ENCODE data around the gene SEPTIN7.
A peak's percentile ranks its signal among the peaks of the same experiment; 100 is the strongest.
"Not testable (repeated sequence)": the region's sequence is repeated elsewhere in the genome, so short reads cannot be mapped to it uniquely, and the experiment has no call there.

SEPTIN7 gene

DNA sequence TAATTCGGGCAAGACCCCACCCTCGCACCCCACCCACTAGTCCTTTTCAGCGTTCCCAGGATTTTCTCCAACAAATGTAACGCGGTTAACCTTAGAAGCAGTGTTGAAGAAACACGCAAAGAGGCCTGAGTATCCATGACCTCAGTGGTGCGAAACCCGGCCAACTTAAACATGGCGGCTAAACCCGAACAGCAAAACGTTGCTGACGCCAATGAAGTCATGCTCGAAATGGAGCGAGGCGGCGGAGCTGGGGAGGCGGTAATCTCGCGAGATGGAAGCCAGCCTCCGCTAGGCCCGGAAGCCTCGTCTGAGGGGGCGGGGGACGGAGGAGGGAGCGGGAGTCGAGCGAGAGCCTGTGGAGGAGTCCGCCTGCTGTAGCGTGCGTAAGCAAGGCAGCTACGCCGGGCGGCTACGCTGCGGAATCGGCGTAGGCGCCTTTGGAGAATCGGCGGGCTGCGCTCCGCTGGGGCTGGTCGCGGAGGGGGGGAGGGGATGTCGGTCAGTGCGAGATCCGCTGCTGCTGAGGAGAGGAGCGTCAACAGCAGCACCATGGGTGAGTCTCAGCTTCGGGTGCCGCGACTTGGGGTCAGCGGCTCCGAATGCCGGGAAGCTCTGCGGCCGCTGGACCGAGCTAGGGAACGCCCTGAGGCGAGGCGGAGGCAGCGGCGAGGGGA lies at the start of gene SEPTIN7:
Gene SEPTIN7, plus strand, starts transcription at position 340 of the 674 bp plus-strand sequence. Its CDS starts 153 bp downstream, at position 493.
- peak; percentile 98 for DNase-seq (ENCODE audit: low read depth)

DNA sequence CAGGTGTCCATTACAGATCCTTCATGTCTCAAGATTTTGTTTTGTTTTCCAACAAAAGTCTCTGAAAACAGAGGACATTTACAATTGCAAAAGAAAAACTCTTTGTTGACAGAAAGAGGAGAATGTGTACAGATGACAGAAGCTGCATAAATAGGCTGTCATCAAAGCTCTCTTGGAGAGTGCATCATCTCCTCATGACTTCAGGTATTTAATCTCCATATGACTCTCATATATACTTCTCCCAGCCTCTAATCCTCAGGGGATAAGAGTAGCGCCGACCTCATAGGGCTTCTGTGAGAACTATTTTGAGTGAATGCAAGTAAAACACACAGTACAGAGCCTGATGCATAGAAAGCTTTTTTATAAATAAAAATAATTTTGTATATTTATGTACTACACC lies 48.1 kb upstream of the SEPTIN7 start:
- no peak for DNase-seq (ENCODE audit: low read depth)

DNA sequence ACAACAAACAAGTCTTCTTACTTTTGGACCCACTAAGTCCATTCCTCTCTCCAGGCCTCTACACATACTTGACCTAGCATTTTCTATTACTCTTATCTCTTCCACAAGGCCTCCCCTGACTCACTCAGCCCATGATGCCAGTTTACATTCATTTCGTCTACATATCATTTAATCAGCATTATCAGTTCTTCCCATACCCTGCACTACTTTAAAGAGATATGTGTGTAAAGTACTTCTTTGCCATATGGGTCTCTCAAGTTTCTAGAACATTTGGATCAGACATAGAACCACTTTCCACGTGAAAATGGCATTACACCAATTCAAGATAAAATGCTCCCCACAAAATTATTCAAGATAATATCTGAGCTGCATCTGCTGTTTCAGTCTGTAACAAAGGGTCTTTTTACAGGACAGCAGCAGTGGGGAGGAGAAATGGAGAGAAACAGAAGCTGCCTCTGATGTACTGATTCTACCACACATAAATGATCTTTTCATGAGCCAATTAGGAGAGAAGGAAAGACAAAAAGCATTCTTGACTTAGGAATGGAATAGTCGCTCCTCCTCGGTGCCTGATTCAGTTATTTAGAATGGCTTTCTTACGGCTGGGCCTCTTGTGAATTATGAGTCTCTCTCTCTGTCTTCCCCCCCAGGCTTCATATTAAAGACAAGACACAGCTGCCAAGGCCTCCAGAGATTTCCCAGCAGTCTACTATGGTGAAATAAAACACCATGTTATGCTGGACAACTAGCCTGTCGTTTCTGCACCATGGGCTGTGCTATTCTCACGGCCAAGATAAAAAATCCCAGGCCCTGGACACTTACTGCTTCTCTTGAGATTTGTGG lies 46.9 kb upstream of the SEPTIN7 start:
- no peak for DNase-seq (ENCODE audit: low read depth)

DNA sequence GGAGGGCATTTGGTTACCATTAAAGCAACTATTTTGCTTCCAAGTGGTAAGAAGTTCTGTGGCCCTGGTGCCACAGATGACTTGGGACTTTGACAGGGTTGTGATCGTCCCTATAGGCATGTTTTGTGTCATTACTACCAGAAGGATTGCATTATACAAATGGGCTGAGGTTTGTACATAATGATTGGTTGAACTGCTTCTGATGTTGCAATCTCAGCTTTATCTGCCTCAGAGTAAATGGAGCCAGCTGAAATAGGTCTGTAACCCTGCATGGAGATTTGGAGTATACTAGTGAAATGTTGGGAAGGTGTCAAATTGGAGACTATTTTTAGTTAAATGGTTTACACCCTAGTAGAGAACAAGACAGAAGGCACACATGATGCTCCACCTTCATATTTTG lies 46.1 kb upstream of the SEPTIN7 start:
- no peak for DNase-seq (ENCODE audit: low read depth)

DNA sequence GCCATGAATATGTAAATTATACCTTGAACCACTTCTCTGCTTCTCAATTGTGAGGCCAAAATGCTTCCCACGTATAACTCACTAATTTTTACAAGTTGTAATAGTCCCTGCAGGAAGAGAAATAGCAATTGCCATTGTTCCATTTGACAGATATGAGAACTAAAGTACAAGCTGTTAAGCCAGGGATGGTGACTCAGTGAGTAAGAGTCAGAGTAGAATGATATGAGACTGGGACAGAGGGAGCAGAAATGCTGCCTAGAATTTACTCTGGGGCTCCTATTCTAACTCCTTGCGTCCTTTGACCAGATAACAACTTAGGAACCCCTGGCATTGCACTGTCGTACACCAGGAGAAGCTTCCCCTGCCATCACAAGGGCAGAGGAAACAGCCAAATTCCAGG lies 45.1 kb upstream of the SEPTIN7 start:
- no peak for DNase-seq (ENCODE audit: low read depth)

DNA sequence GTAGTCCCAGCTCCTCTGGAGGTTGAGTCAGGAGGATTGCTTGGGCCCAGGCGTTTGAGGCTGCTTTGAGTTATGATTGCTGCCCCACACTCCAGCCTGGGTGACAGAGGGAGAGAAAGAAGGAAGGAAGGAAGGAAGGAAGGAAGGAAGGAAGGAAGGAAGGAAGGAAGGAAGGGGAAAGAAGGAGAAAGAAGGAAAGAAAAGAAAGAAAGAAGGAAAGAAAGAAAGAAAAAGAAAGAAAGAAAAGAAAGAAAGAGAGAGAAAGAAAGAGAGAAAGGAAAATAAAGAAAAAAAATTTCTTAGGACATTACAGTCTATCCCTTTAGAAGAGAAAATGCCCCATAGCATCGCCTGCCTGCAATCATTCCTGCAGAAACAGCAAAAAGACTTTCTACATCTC lies 44.4 kb upstream of the SEPTIN7 start:
- DNase-seq (ENCODE audit: low read depth), result not testable (repeated sequence)

DNA sequence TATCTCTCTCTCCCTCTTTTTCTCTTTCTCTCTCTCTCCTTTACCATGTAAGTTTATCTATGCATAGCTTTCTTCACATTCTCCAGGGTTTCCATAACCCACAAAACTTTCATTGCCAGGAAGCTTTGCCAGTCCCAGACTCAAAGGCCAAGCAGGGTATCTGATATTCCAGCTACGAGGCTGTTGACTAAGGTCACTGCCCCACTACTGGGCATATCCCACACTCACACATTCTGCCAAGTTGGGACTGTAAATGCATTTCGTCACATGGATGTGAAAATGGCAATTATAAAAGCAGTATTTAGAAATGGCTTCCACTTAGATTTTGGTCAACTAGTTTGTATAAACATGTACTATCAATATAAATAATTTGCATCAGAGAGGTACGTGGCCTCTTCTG lies 43.3 kb upstream of the SEPTIN7 start:
- no peak for DNase-seq (ENCODE audit: low read depth)

DNA sequence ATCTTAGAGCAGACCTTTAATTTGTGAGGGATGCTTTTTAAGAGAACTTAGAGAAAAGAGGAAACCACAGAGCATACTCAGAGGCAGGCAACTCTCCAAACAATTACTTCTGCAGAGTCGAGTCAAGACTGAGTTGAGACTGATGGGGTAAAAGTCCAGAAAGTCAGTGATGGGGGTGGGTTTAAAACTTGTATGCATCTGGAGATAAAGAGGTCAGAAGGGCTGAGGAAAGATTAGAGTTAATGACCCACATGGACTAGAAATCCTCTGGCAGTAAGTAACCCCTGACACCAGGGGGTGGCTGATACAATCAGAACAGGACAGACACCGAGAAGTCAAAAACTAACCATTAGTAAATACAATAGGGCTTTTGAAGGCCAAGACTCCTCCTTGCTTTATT lies 42.4 kb upstream of the SEPTIN7 start:
- DNase-seq (ENCODE audit: low read depth), result no peak

DNA sequence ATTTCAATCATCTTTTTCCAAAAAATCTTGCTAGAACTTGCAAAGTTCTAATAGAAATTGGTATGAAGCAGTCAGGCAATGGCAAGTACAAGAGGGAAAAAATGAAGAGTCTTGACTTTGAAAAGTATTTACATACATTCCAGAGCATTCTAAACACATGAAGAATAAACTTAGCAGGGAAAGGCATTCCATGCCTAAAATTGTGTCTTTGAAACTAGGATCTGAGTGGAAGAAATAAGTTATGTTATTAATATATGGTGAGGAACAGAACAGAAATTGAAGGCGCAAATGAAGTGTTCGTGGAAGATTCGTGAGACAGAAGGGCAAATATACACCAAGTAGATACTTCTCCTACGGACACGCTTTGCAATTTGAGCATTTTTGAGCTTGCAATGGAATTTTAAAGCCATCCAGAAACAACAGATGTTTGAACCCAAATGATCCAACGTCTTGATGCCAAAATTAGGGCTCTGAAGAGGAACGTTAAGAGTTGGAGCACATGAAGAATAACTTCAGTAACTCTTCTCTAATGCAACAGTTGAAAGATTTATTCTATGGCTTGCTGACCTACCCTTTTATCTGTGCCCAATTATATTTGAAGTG lies 40.6 kb upstream of the SEPTIN7 start:
- DNase-seq (ENCODE audit: low read depth), result no peak

DNA sequence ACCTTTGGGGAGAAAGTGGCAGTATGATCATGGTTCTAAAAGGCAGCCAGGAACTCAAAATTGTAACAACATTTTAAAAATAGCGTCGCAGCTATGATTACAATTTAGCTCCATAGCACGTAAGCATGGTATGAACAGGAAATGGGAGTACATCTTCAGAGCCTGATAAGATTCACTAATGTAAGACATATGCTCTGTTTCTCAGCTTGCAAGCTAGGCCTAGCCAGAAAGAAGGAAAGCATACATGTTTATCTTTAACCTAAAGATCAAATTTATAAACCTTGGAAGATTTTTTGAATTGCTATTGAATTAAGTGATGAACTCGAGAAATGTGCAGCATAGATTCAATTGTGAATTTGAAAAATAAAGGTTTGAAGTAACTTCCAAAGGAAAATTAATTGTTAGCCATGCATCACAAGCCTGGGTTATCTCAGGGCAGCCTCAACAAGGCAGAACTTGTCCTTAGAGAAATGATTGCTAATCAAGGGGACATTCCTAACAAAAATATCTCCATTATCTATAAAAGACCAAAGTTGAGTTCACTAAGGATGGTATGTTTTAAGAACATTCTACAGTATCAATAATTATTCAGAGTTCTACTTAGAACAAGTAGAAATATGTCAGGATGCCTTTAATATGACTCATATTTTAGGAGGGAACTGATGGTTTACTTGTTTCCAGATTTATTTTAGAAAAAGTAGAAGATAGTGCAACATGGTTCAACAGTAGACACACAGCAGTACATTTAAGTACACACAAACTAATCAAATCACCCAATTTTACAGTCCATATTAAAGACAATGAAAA lies 38.8 kb upstream of the SEPTIN7 start:
- no peak for DNase-seq (ENCODE audit: low read depth)

DNA sequence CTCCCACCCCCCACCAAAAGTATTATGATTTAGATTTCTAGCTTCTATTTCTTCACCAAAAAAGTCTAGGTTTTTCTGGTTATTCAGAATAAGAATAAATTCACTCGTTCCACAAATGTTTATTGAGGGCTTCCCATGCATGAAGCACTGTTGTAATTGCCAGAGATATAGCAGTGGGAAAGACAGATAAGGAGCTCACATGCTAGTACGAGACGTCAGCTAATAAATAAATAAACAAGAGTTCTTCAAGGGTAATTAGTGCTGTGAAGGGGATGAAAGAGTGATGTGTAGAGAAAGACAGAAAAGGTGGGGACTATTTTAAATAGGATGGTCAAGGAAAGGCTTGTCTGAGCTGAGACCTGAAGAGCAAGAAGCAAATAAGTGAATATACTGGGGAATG lies 38.1 kb upstream of the SEPTIN7 start:
- no peak for DNase-seq (ENCODE audit: low read depth)

DNA sequence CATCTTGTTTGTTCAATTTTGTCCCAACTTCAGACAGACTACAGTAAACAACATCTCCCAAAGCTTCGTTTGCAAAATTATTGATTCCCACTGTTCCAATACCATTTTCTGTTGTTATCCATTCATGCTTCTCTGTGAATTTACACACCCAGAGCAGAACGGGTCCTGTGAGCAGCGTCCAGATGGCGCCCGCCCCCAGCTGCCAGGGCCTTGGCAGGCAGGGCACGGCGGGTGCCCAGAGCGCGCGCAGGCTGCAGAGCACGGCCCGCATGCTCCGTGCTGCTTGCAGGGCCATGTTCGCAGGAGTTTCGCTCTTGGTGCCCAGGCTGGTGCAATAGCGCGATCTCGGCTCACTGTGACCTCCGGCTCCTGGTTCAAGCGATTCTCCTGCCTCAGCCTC lies 32.5 kb upstream of the SEPTIN7 start:
- no peak for DNase-seq (ENCODE audit: low read depth)

DNA sequence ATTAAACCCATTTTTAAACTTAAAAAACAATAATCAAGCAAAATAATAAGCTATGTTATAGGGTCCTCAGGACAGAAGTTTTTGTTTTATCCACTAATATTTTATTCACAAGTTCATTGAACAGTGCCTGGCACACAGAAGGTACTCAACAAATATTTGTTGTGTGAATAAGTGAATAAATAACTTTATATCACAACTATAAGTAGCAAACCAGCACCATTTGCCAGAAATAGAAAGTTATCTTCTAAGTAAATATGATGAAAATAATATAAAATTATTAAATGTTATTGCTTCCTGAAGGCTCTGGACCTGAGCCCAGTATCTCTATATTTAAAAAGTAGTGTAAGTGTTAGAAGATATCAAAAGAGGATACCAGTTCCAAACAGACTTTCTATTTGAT lies 29.1 kb upstream of the SEPTIN7 start:
- DNase-seq (ENCODE audit: low read depth), result no peak

DNA sequence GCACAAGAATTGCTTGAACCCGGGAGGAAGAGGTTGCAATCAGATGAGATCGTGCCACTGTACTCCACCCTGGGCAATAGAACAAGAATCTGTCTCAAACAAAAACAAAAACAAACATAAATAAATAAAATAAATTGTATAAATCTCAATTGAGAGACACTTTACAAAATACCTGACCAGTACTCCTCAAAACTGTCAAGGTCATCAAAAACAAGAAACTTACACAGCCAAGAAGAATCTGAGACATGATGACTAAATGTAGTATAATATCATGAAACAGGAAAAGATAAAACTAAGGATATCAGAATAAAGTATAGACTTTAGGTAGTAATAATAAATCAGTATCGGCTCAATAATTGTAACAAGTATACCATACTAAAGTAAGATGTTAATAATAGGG lies 26.9 kb upstream of the SEPTIN7 start:
- DNase-seq (ENCODE audit: low read depth), result no peak

DNA sequence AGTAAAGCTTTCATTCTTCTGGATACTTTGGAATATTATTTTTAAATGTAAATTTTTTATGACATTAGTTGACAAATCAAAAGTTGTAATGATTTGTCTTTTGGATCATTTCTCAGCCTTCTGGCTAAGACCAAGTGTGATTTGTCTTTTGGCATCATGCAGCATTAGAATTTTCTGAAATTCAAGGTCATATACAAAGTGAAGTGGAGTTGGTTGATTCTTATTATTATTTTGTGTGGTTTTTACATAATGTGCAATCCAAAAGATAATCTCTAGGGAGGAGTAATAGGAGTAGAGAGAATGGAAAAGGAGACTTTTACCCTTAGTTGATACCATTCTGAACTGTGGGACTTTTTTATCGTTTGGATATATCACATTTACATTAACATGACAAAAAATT lies 24.2 kb upstream of the SEPTIN7 start:
- DNase-seq (ENCODE audit: low read depth), result no peak

DNA sequence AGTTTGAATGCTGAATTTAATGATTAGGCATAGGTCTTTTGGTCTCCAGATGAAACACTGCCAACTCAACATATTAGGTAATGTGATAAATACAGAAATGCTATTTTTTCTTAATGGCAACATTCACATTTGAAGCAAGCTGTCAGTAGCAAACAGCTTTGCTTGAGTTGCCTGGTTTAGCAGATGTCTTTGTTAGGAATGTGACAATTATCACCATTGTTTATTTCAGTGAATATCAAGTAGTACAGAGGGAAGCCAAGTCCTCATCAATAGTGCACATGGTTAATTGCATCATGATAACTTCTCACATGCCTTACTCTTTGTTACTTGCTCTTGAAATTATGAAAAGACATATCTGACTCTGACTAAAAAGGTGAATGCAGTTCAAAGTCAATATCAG lies 23.7 kb upstream of the SEPTIN7 start:
- DNase-seq (ENCODE audit: low read depth), result no peak

DNA sequence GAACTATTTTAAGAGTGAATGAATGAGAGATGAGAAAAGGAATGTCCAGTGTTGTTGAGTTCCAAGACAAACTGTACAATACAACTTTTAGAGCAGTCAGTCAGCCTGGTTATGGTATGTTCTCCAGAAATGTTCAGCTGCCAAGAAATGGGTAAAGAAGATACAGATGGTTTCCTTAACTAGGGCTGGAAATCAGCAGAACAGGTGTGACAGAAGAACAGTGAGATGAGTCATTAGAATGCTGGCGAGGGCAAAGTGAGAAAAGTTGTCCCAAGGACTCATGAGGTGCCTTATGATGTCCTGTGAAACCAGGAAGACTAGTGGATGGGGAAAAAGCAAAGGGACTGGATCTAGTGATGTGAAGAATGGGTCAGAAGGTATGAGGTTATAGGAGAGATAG lies 20.8 kb upstream of the SEPTIN7 start:
- DNase-seq (ENCODE audit: low read depth), result no peak

DNA sequence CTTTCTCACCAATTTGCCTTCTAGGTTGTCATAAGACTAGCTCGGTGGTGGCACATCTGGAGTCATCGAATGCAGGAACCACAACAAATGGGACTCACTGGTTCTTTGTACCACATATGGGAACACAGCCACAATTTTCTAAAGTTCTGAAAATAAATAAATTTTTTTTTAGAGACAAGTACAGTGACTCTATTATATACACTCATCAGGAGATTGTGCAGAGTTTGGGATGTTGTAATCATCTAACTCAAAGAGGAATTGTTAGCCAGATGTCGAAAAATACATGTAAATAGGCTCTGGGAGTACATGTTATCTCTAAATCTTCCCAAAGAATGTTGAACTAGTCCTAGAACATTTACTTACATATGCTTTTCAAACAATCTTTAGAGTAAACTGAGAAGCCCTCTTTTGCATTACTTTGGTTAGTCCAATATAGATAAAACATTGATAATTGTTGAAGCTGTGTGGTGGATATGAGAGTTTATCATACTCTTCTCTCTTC lies 19.6 kb upstream of the SEPTIN7 start:
- DNase-seq (ENCODE audit: low read depth), result no peak

DNA sequence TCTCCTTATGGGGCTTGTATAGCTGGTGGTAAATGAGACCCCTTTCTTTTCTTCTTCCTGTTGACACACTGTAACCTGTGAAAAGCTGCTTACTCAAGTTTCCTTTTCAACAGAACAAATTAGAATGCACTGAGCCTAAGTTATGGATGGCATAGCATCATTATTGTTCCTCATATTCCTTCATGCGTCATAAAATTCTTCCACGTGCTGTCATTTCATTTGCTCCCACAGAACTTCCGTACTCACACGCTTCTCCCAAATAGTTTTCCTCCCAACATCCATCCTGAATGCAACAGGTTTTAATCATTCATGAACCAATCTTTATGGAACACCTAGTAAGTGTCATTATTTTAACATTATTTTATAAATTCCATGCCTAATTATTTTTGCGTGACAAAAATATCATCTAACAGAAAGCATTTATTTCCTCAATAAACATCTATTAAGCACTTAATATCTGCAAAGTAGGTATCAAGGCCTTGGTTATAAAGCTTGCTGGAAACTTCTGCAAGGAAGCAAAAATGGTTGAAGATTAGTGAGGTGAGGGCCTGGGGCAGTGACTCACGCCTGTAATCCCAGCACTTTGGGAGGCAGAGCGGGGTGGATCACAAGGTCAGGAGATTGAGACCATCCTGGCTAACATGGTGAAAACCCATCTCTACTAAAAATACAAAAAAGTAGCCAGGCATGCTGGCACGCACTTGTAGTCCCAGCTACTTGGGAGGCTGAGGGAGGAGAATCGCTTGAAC lies 18.9 kb upstream of the SEPTIN7 start:
- DNase-seq (ENCODE audit: low read depth), result no peak

DNA sequence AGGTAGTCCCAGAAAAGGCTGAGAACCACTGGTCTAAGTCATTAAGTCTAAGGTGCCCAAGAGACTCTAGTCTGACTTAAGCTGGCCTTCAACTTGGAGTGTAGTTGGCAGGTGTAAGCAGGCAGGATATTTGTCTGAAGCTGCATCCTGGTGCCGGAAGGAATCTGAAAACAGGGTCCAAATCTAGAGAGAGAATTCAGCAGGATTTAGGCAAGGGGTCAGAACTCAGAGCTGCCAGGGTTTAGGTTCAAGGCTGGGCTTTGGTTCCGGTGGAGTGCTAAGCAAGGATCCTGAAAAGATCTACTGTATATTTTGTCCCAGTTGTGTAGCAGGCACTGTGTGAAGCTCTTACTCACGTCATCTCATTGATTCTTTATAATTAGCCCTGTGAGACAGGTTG lies 16.5 kb upstream of the SEPTIN7 start:
- DNase-seq (ENCODE audit: low read depth), result no peak

DNA sequence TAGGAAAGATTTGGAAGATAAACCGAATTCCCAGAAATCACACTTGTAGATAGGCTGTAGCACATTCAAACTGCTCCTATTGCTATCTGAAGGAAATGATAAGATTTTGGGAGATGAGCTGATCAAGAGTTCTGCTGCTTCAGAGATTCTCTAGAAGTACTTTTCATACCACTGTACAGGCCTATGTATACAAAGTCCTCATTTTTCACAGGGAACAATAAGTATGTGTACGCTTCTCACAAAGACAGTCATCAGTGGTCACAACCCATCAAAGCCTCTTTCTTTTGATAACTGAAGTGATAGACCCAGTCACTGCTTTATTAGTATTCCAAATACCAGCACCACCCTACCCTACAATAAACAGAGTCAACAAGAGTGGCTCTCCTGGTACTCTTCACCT lies 15.6 kb upstream of the SEPTIN7 start:
- DNase-seq (ENCODE audit: low read depth), result no peak

DNA sequence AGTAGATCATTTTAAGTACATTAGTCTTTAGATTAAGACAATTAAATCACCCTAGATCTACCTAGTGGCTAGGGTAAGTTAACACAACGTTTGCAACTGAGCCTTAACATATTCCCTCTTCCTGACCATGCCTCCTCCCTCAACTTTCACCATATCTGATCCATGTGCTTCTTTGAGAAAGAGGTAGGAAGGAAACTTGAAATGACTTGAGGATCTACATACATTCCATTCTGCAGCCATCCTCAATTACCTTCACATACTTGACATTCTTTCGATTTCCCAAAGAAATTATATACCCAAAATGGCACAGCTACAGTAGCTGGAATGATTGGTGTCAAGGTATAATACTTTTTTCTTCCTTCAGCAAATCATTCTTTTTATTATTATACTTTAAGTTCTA lies 12.9 kb upstream of the SEPTIN7 start:
- DNase-seq (ENCODE audit: low read depth), result no peak

Data from activated T-helper 1 cell treated with Interleukin-2 at 50 U/mL for 16 hours (primary cell).